Measurements from ENCODE around the gene RPP40.

RPP40 gene

GRCh38 chr6:4950836-4951533, 52.9 kb downstream of the RPP40 start:
- no peak for TF ChIP-seq CTCF (IDR thresholded peaks at IDR 0.05; ENCODE audit: insufficient read depth, low read length, missing control alignments)
- DNase-seq (ENCODE audit: low read depth, low spot score) = no peak
- ChIA-PET POLR2A (no interaction called here), CTCF (no interaction called here)
- no peak overlapping the region for H3K4me3 ChIP-seq (ENCODE audit: low read depth, low read length)

- no peak for TF ChIP-seq CTCF (IDR thresholded peaks at IDR 0.05; ENCODE audit: insufficient read depth, low read length, missing control alignments)
- ChIA-PET CTCF (no interaction called here), POLR2A (no interaction called here)
Observed at GRCh38 chr6:4950076-4950475, 53.8 kb downstream of the RPP40 start.

GRCh38 chr6:4948781-4949450, 54.9 kb downstream of the RPP40 start:
- H3K4me3 ChIP-seq (ENCODE audit: low read depth, low read length) = no peak overlapping the region
- DNase-seq (ENCODE audit: low read depth, low spot score) = no peak
- TF ChIP-seq CTCF (IDR thresholded peaks at IDR 0.05; ENCODE audit: insufficient read depth, low read length, missing control alignments) = no peak
- CTCF ChIA-PET = no interaction called here
- POLR2A ChIA-PET = no interaction called here

More at GRCh38 chr6:4950076-4950475, 53.8 kb downstream of the RPP40 start:
- H3K4me3 ChIP-seq (ENCODE audit: low read depth, low read length) = no peak overlapping the region
- no peak for DNase-seq (ENCODE audit: low read depth, low spot score)

GRCh38 chr6:4947716-4948115, 56.1 kb downstream of the RPP40 start:
- ChIA-PET CTCF (no interaction called here), POLR2A (no interaction called here)
- no peak for TF ChIP-seq CTCF (IDR thresholded peaks at IDR 0.05; ENCODE audit: insufficient read depth, low read length, missing control alignments)
- H3K4me3 ChIP-seq (ENCODE audit: low read depth, low read length) = no peak overlapping the region
- no peak for DNase-seq (ENCODE audit: low read depth, low spot score)

- ChIA-PET CTCF (no interaction called here), POLR2A (no interaction called here)
- DNase-seq (ENCODE audit: low read depth, low spot score) = no peak
- no peak for TF ChIP-seq CTCF (IDR thresholded peaks at IDR 0.05; ENCODE audit: insufficient read depth, low read length, missing control alignments)
- H3K4me3 ChIP-seq (ENCODE audit: low read depth, low read length) = no peak overlapping the region
Observed at GRCh38 chr6:4946521-4946920, 57.3 kb downstream of the RPP40 start.

All from AG04449 (cell line).